Endothelial cell of umbilical vein (primary cell): ENCODE data around the gene INTS14.

ENCODE experiments used
- CTCF ChIP-seq, 2 donors: IDR thresholded peaks; 1 replicate in 1 of 2; 2 replicates in 1 of 2; pipeline ENCODE4 v1.5.1; 2011; ENCODE audit warnings: low read length in 2 of 2, mild to moderate bottlenecking in 2 of 2, moderate library complexity in 2 of 2, control low read depth in 1 of 2, inconsistent platforms in 1 of 2, low read depth in 1 of 2; ENCODE audit not compliant: insufficient read depth in 1 of 2; ENCODE audit errors: extremely low read depth in 1 of 2
- EZH2 ChIP-seq: IDR thresholded peaks from 2 replicates; pipeline ENCODE4 v1.6.1; 2012; ENCODE audit warnings: borderline replicate concordance, low read depth, mild to moderate bottlenecking, moderate library complexity, low read length, inconsistent platforms; ENCODE audit not compliant: severe bottlenecking
- FOS ChIP-seq: IDR thresholded peaks from 2 replicates; pipeline ENCODE4 v1.6.1; 2011; ENCODE audit warnings: mild to moderate bottlenecking, low read length, moderate library complexity, borderline replicate concordance; ENCODE audit not compliant: insufficient read depth
- GATA2 ChIP-seq: IDR thresholded peaks from 2 replicates; pipeline ENCODE4 v1.7.0; 2011; ENCODE audit warnings: low read depth, mild to moderate bottlenecking, moderate library complexity, mixed read lengths, low read length; ENCODE audit not compliant: insufficient read length, insufficient read depth
- JUN ChIP-seq: IDR thresholded peaks from 2 replicates; pipeline ENCODE4 v1.6.1; 2011; ENCODE audit warnings: borderline replicate concordance, low read depth; ENCODE audit not compliant: insufficient read length, insufficient read depth
- MAX ChIP-seq: IDR thresholded peaks from 2 replicates; pipeline ENCODE4 v1.6.1; 2011; ENCODE audit not compliant: insufficient read depth, insufficient read length
- MYC ChIP-seq: IDR thresholded peaks from one replicate; pipeline ENCODE4 v1.6.1; 2011; ENCODE audit warnings: mild to moderate bottlenecking, low read depth, low read length
- POLR2A ChIP-seq: IDR thresholded peaks from 2 replicates; pipeline ENCODE4 v1.6.1; 2012; ENCODE audit warnings: low read depth, mild to moderate bottlenecking, control low read depth, low read length
- POLR2AphosphoS5 ChIP-seq: IDR thresholded peaks from 2 replicates; pipeline ENCODE4 v1.6.1; 2012; ENCODE audit warnings: low read depth, mild to moderate bottlenecking, control low read depth, low read length, moderate library complexity; ENCODE audit not compliant: insufficient read depth

- no peak for TF ChIP-seq CTCF (IDR thresholded peaks at IDR 0.05; ENCODE audit: extremely low read depth in 1 of 2, insufficient read depth in 1 of 2, low read depth in 1 of 2, low read length in 2 of 2)
- TF ChIP-seq MAX, result no peak
- no peak for TF ChIP-seq GATA2
- TF ChIP-seq EZH2, result no peak
- no peak for TF ChIP-seq POLR2AphosphoS5
- TF ChIP-seq POLR2A, result no peak
- TF ChIP-seq JUN, result no peak
- no peak for TF ChIP-seq FOS
- TF ChIP-seq MYC, result no peak
Observed at GRCh38 chr15:65559941-65560340, 51.0 kb downstream of the INTS14 start.
